HL-60/S4 (cell line): ENCODE data around the gene RNF217.
"Not testable (repeated sequence)": the region's sequence is repeated elsewhere in the genome, so short reads cannot be mapped to it uniquely, and the experiment has no call there.

Experiments used
- in situ Hi-C: fragments of 300-500 bp; cut with MboI; formaldehyde crosslinking; loops from 2 replicates; pipeline ENCODE4 v1.14.3; 2022; ENCODE audit warnings: low sequenced_read_pairs

RNF217 gene

GRCh38 chr6:125013938-125014660, 51.9 kb downstream of the RNF217 start:
- in situ Hi-C loops, result no loop called here

GRCh38 chr6:125014661-125014957, 52.4 kb downstream of the RNF217 start:
- in situ Hi-C loops, result no loop called here

GRCh38 chr6:125015152-125015551, 52.9 kb downstream of the RNF217 start:
- in situ Hi-C loops, result no loop called here

- in situ Hi-C loops, result no loop called here
These were observed 55.9 kb downstream of the RNF217 start for GRCh38 chr6:125018136-125018535.

GRCh38 chr6:125019281-125019680, 57.0 kb downstream of the RNF217 start:
- in situ Hi-C loops, result no loop called here

- in situ Hi-C loops, result no loop called here
These were observed 57.7 kb downstream of the RNF217 start for GRCh38 chr6:125019918-125020317.

- in situ Hi-C loops, result no loop called here
These were observed 58.1 kb downstream of the RNF217 start for GRCh38 chr6:125020385-125020784.

- in situ Hi-C loops, result no loop called here
These were observed 60.3 kb downstream of the RNF217 start for GRCh38 chr6:125022391-125022989.

- in situ Hi-C loops, result no loop called here
These were observed 63.1 kb downstream of the RNF217 start for GRCh38 chr6:125025164-125025854.

- in situ Hi-C loops, result no loop called here
These were observed 65.0 kb downstream of the RNF217 start for GRCh38 chr6:125027287-125027686.

GRCh38 chr6:125030969-125031368, 68.7 kb downstream of the RNF217 start:
- in situ Hi-C loops, result no loop called here

- in situ Hi-C loops, result no loop called here
These were observed 69.1 kb downstream of the RNF217 start for GRCh38 chr6:125031385-125031784.

- in situ Hi-C loops, result not testable (repeated sequence)
These were observed 72.7 kb downstream of the RNF217 start for GRCh38 chr6:125034929-125035328.

- in situ Hi-C loops, result not testable (repeated sequence)
These were observed 74.2 kb downstream of the RNF217 start for GRCh38 chr6:125036486-125036885.

- in situ Hi-C loops, result no loop called here
These were observed 75.6 kb downstream of the RNF217 start for GRCh38 chr6:125037827-125038226.

- in situ Hi-C loops, result no loop called here
These were observed 76.7 kb downstream of the RNF217 start for GRCh38 chr6:125038925-125039324.

- in situ Hi-C loops, result no loop called here
These were observed 79.7 kb downstream of the RNF217 start for GRCh38 chr6:125041740-125042459.

- in situ Hi-C loops, result no loop called here
These were observed 81.8 kb downstream of the RNF217 start for GRCh38 chr6:125044066-125044465.

- in situ Hi-C loops, result no loop called here
These were observed 82.4 kb downstream of the RNF217 start for GRCh38 chr6:125044667-125045066.

- in situ Hi-C loops, result no loop called here
These were observed 84.1 kb downstream of the RNF217 start for GRCh38 chr6:125046107-125046925.

- in situ Hi-C loops, result no loop called here
These were observed 86.0 kb downstream of the RNF217 start for GRCh38 chr6:125048274-125048673.
